Fibroblast of mammary gland (primary cell): ENCODE data around the gene GAREM2.

Experiments used
- DNase-seq: peaks from one replicate; pipeline ENCODE4 v3.0.0-alpha.2; 2010; ENCODE audit warnings: low read depth
- H3K4me3 ChIP-seq: 2 replicates; pipeline ENCODE4 v1.5.1; 2011; ENCODE audit warnings: low read depth, mild to moderate bottlenecking, low read length, moderate library complexity; ENCODE audit not compliant: control insufficient read depth
- TF ChIP-seq, protein P1 (sequence below): conservative IDR thresholded peaks from 2 replicates; pipeline ENCODE4 v1.5.1; 2011; ENCODE audit warnings: low read depth, low read length, inconsistent platforms; ENCODE audit not compliant: control insufficient read depth, insufficient read depth

Gene GAREM2

DNA sequence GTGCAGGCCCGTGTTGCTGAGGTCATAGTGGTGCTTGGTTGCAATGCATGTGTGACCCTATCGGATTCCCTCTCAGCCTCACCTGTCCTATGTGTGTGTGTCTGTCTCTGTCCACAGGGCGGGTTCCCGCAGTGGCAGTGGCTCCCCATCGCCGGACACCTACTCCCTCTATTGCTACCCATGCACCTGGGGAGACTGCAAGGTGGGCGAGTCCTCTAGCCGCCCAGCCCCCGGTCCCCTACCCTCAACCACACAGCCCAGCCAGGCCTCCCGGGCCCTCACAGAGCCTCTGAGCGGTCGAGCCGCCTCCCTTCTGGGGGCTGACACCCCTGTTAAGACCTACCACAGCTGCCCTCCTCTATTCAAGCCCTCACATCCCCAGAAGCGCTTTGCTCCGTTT, 14.2 kb downstream of the GAREM2 start:
- TF ChIP-seq, protein P1, sequence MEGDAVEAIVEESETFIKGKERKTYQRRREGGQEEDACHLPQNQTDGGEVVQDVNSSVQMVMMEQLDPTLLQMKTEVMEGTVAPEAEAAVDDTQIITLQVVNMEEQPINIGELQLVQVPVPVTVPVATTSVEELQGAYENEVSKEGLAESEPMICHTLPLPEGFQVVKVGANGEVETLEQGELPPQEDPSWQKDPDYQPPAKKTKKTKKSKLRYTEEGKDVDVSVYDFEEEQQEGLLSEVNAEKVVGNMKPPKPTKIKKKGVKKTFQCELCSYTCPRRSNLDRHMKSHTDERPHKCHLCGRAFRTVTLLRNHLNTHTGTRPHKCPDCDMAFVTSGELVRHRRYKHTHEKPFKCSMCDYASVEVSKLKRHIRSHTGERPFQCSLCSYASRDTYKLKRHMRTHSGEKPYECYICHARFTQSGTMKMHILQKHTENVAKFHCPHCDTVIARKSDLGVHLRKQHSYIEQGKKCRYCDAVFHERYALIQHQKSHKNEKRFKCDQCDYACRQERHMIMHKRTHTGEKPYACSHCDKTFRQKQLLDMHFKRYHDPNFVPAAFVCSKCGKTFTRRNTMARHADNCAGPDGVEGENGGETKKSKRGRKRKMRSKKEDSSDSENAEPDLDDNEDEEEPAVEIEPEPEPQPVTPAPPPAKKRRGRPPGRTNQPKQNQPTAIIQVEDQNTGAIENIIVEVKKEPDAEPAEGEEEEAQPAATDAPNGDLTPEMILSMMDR = no peak
- no peak for DNase-seq
- H3K4me3 ChIP-seq = no peak overlapping the region

DNA sequence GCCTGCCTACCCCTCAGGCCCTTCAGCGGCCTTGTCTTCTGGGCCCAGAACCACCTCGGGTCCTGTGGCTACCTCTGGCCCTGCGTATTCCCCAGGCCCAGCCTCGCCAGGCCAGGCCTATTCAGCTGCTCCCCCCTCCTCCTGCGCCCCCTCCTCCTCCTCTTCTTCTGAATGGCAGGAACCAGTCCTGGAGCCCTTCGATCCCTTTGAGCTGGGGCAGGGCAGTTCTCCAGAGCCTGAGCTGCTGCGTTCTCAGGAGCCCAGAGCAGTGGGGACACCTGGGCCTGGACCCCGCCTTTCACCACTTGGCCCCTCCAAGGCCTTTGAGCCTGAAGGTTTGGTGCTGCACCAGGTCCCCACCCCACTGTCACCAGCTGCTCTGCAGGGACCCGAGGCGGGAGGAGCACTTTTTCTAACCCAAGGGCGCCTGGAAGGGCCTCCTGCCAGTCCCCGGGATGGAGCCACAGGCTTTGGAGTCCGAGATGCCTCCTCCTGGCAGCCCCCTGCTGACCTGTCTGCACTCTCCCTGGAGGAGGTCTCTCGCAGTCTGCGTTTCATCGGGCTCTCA, 14.7 kb downstream of the GAREM2 start:
- H3K4me3 ChIP-seq = no peak overlapping the region
- TF ChIP-seq, protein P1 = no peak
- DNase-seq = no peak

DNA sequence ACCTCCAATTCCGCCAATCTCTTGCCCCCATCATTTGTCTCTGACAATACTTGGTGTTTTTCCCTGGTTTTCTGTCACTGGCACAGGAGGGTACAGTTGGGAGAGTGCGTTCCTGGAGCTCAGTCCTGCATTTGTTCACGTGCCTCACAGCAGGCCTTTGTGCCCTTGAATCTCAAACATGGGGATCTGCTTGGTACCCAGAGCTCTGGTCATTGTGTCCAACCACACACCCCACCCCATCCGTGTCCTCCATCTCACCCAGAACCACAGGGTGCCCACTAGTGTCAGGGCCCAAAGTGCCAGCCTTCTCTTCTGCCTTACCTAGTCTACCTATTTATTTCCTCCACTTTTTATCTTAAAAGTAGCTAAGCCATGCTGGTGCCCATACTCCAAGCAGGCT, 16.2 kb downstream of the GAREM2 start:
- no peak for DNase-seq
- TF ChIP-seq, protein P1 = no peak

DNA sequence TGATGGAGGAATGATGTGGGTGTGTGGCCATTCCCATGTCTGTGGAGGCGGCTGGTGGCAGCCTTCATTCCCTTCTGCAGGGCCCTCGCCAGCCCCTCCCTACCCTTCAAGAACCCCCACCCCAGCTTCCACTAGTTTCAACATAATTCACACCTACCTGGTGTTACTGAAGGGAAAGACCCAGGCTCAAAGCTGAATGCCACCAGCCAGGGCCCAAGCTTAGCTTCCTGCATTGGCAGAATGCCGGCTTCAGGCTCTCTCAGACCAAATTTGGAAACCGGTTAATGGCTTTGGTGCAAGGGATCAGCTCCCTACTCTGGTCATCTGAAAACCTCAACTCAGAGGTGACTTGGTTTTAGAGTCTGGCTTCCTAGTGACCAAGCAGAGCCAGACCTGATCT, 16.9 kb downstream of the GAREM2 start:
- no peak for DNase-seq
- TF ChIP-seq, protein P1 = no peak
- no peak overlapping the region for H3K4me3 ChIP-seq

More for the DNA sequence above, 16.2 kb downstream of the GAREM2 start:
- no peak overlapping the region for H3K4me3 ChIP-seq

DNA sequence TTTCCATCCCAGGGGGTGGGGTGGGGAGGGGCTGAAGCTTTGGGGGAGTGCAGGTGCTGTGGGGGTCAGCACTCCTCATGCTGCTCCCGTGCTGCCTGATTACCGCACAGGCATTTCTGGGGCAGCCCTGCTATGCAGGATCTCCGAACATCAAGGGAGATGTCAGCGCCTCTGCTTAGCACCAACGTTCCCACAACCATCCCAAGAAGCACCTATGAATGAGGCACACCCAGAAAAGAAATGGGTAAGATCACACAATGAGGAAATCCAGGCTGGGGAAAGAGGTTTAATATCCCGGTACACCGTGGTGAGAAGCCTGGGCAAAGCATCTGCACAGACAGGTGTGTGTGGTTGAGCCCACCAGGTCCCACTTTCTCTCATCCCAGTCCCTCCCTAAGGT, 17.5 kb downstream of the GAREM2 start:
- TF ChIP-seq, protein P1 = no peak
- no peak overlapping the region for H3K4me3 ChIP-seq
- no peak for DNase-seq

DNA sequence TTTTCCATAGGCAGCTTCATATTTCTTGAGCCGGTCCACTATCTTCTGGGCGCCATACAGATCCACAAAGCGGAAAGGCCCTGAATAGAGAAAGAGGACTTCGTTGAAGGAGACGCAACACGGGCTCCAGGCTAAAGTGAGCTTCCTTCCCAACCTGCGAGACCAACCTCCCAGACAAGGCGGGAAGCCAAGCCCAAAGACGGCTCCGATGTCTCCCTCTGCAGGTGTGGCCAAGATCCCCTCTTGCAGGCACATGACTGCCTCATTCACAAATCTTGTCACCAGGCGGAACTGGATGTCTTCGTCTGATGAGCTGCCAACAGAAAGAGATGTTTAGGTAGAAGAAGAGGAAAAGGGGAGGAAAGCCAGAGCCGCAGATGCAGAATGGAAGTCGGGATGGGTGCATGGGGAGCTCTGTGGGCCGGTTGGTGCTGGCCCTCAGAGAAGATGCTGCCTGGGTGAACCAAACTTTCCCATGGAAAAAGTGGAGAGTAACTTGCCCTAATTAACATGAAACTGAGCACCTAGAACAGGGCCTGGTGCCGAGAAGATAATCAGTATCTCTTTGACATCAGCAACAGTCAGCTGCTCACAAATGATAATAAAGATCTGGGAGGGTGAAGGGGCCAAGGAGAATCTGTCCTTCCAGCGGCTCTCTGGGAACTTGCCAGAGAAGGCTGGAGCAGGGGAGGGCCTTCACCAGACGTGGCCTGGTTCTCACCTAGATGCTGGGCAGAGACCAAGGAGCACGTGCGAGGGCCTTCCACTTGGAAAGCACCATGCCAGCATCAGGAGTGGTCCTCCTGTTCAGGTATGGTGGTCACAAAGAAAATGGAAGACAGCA, 18.6 kb downstream of the GAREM2 start:
- TF ChIP-seq, protein P1 = no peak
- no peak for DNase-seq
- H3K4me3 ChIP-seq = no peak overlapping the region
